AG04450 (cell line): ENCODE results near the gene GJB3. TPM values are rescaled to one million over a fixed set of nuclear protein-coding genes. Genes with fewer than 3 reads are reported as not detected.
"Not testable (repeated sequence)": the region's sequence is repeated elsewhere in the genome, so short reads cannot be mapped to it uniquely, and the experiment has no call there.

Source experiments
- CTCF ChIA-PET: fragments of 300-600, 350-600 bp; formaldehyde crosslinking; extraction: SDS; loops from one replicate; lab custom pipeline; 2022; ENCODE audit warnings: antibody characterized with exemption, inconsistent platforms; lab: Charles Lee
- POLR2A ChIA-PET: fragments of 350-600 bp; formaldehyde crosslinking; extraction: SDS; loops from one replicate; lab custom pipeline; 2021; ENCODE audit warnings: antibody characterized with exemption, inconsistent platforms; lab: Yijun Ruan, JAX
- DNase-seq: peaks from one replicate; pipeline ENCODE4 v3.0.0-alpha.2; 2011; ENCODE audit warnings: low read depth, low spot score
- H3K27ac ChIP-seq: one replicate; pipeline ENCODE4 v1.5.1; 2012; ENCODE audit warnings: low read depth, low read length, control low read depth
- H3K27me3 ChIP-seq: one replicate; pipeline ENCODE4 v1.6.0; 2012; ENCODE audit warnings: low read length; ENCODE audit not compliant: control insufficient read depth, insufficient read depth
- H3K4me3 ChIP-seq: 2 replicates; pipeline ENCODE4 v1.5.1; 2011; ENCODE audit warnings: mild to moderate bottlenecking, low read depth, low read length, control low read depth
- H3K9me3 ChIP-seq: 2 replicates; pipeline ENCODE4 v1.5.1; 2012; ENCODE audit warnings: low read length; ENCODE audit not compliant: control insufficient read depth, insufficient read depth
- CTCF ChIP-seq: IDR thresholded peaks from 2 replicates; pipeline ENCODE4 v1.5.1; 2011; ENCODE audit warnings: low read depth, low read length, control low read depth, inconsistent platforms
- polyA plus RNA-seq: library from polyadenylated mRNA; depleted of rRNA; stranded (reverse); fragments of >200 nt; gene quantifications from 2 replicates; pipeline ENCODE4 v1.2.3, GENCODE V29; 2011

The GJB3 gene
- polyA plus RNA-seq, 1 experiment: not detected

- no peak for DNase-seq
- H3K27me3 ChIP-seq: no peaks in the 10 kb centered on the region
- TF ChIP-seq CTCF: no peak
- CTCF ChIA-PET: no interaction called here
- H3K27ac ChIP-seq: no peak overlapping the region
- no peaks in the 10 kb centered on the region; the same call in 1 of the 2 replicates for H3K9me3 ChIP-seq
- POLR2A ChIA-PET: no interaction called here
- no peak overlapping the region for H3K4me3 ChIP-seq
These were observed 17.8 kb upstream of the GJB3 start for GRCh38 chr1:34763142-34763781.

GRCh38 chr1:34768856-34769255, 12.2 kb upstream of the GJB3 start:
- CTCF ChIA-PET: no interaction called here
- Histone ChIP-seq H3K27me3 (no peaks in the 10 kb centered on the region), H3K4me3 (no peak overlapping the region), H3K9me3 (no peaks in the 10 kb centered on the region), H3K27ac (no peak overlapping the region)
- POLR2A ChIA-PET: no interaction called here
- no peak for TF ChIP-seq CTCF
- DNase-seq: no peak

- ChIA-PET POLR2A (no interaction called here), CTCF (no interaction called here)
- no peak overlapping the region for H3K4me3 ChIP-seq
- TF ChIP-seq CTCF: no peak
- H3K27me3 ChIP-seq: no peaks in the 10 kb centered on the region
- no peak for DNase-seq
- no peak overlapping the region for H3K27ac ChIP-seq
- H3K9me3 ChIP-seq: no peaks in the 10 kb centered on the region
These were observed 10.0 kb upstream of the GJB3 start for GRCh38 chr1:34770891-34771504.

GRCh38 chr1:34771573-34772371, 9.2 kb upstream of the GJB3 start:
- POLR2A ChIA-PET: no interaction called here
- H3K27ac ChIP-seq: no peak overlapping the region
- peaks cover 2% of the 10 kb centered on the region for H3K27me3 ChIP-seq
- no peak overlapping the region for H3K4me3 ChIP-seq
- DNase-seq: no peak
- no peaks in the 10 kb centered on the region for H3K9me3 ChIP-seq
- CTCF ChIA-PET: interaction anchor here (1.4 kb wide), 1 partner anchor 29 kb away, joined by 4 read pairs; no protein-coding TSS in a partner anchor
- no peak for TF ChIP-seq CTCF

DNA sequence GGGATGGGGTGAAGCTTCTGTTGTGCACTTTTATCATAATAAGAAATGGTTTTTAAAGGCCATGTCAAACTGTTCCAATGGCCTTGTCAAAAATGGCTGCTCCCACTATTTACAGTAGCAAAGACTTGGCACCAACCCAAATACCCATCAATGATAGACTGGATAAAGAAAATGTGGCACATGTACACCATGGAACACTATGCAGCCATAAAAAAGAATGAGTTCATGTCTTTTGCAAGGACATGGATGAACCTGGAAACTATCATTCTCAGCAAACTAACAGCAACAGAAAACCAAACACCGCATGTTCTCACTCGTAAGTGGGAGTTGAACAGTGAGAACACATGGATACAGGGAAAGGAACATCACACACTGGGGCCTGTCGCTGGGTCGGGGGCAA, 7.9 kb upstream of the GJB3 start:
- H3K27ac ChIP-seq, POLR2A ChIA-PET, H3K27me3 ChIP-seq, H3K4me3 ChIP-seq, H3K9me3 ChIP-seq, DNase-seq: not testable (repeated sequence)
- CTCF ChIA-PET: interaction anchor here (1.4 kb wide), 1 partner anchor 31 kb away, joined by 4 read pairs; no protein-coding TSS in a partner anchor
